ENCODE results near the gene ZBED1.
"Not testable (repeated sequence)": the region's sequence is repeated elsewhere in the genome, so short reads cannot be mapped to it uniquely, and the experiment has no call there.

The ZBED1 gene

DNA sequence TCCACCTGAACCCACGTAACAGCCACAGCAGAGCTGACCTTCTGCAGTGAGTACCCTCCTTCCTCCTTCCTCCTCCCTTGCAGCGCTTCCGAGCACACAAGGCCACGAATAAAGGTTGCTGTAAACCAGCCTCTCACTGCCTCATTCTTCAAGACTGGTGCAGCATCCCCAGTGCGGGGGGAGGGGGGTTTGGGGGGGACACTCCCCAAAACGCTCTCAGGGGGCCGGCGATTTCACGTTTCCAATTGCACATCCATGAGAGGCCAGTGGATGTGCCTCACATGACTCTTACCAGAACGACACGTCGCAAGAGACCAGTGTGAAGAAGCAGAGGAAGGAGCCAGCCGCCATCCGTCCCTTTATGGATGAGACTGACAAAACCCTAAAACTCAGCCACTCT lies 5.2 kb downstream of the ZBED1 start:
- no peak for DNase-seq

DNA sequence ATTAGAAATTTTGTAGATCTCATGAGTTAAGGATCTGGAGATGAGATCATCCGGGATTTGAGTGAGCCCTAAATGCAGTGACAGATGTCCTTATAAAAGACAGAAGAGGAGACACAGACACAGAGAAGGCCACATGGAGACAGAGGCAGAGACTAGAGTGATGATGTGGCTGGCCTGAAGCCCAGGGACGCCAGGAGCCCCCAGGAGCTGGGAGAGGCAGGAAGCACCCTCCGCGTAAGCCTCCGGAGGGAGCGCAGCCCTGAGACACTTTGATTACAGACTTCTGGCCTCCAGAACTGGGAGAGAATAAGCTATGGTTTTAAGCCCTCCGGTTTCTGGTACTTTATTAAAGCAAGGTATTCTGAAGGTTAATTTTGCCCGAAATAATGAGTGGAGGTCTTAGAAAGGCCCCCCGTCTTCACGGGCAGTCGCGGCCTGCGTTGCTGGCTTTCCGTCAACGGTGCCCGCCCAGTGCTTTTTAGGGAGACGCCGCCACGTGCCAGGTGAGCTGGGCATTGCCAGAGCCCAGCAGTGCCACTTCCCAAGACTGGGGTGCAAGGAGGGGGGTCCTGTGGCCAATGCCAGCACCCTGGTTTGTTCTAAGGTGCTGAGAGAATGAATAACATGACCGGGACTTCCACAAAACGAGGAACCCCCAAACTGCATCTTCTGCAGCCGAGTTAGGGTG lies 8.1 kb downstream of the ZBED1 start:
- no peak for DNase-seq

DNA sequence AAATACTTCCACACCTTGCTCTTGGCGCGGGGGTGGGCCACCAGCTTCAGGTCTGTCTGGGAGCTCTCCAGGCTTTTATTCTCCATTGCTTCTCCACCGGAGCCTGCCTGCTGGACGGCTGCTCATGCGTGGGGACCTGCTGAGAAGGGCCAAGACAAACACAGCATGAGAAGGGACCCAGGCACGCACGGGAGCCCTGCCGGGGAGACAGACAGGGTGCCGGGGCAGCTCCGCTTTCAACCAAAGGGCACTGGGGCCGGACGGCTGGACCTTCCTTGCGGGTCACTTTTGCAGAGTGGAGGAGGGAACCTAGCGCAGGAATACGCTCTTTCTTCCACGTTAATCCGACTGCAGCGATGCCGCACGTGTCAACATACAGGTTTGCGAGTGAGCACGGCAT lies 10.1 kb downstream of the ZBED1 start:
- no peak for DNase-seq

DNA sequence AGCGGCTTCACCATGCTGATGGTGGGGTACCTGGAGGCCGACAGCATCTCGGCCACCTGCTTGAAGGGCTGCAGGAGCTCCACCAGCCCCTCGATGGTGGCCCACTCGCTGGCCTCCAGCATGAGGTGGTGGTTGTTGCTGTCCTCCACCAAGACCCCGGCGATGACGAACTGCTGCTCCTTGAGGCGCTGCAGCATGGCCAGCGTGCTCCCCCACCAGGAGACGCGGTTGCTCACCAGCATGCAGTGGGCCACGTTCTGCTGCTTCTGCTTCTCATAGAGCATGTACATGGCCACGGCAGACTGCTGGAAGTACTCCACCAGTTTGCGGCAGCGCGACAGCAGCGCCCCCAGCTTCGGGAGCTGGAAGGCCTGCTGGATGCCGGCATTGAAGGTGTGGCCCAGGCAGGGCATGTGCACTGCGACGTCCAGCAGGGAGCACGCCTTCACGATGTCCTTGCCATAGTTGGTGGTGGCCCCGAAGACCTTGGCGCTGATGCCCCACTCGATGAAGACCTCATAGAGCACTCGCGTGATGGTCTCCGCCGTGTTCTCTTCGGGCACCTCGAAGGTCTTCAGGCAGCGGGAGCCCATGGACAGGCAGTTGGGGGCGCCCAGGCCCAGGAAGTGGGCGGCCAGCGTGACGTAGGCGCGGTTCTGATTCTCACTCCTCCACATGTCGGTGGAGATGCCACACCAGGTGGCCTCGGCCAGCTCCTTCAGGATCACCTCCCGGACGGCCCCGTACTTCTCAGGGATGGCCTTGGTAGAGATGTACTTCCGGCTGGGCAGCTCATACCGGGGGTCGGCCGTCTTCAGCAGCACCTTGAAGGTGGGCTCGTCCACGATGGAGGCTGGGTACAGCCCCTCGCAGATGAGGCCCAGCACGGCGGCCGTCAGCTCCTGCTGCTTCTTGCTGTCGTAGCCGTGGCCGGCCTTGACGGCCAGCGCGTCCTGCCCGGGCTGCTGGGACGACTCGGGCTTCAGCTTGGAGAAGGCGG lies 11.0 kb downstream of the ZBED1 start:
- no peak for DNase-seq

DNA sequence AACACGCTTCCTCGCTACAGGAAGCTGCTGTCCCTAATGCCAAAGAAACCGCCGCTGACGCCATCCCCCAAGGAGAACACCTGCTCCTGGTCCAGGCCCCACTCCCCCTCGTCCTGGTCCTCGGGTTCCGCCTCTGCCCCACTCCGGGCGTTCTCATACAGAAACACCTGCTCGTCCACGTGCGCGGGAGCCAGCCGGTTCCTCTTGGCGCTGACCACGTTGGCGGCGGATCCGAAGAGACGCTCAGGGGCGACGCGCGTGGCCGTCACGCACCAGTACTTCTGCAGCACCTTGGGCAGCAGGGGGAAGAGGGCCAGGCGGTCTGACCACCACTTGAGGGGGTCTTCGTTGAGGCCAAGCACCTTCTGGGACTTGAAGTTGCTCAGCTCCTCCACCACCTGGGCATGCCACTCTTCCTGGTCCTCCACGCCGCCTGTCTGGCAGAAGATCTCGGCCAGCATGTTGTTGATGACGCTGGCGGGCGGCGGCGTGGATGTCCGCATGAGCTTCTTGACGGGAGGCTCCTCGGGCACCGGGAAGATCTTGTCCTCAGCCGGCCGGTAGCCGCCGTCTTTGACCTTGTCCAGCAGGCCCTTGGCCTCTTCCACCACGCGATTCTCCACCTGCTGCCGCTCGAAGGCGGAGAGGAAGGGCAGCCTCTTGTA lies 12.0 kb downstream of the ZBED1 start:
- DNase-seq = no peak

DNA sequence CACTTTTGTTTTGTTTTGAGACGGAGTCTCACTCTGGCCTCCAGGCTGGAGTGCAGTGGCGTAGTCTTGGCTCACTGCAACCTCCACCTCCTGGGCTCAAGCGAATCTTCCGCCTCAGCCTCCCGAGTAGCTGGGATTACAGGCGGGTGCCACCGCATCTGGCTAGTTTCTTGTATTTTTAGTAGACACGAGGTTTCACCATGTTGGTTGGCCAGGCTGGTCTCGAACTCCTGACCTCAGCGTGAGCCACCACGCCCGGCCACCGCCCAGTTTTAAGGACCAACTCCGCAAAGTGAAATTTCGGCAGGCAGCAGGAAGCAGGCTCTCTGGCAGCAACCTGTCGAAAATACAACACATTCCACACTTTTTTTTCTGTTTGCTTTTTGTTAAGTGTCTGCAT lies 13.4 kb downstream of the ZBED1 start:
- no peak for DNase-seq

DNA sequence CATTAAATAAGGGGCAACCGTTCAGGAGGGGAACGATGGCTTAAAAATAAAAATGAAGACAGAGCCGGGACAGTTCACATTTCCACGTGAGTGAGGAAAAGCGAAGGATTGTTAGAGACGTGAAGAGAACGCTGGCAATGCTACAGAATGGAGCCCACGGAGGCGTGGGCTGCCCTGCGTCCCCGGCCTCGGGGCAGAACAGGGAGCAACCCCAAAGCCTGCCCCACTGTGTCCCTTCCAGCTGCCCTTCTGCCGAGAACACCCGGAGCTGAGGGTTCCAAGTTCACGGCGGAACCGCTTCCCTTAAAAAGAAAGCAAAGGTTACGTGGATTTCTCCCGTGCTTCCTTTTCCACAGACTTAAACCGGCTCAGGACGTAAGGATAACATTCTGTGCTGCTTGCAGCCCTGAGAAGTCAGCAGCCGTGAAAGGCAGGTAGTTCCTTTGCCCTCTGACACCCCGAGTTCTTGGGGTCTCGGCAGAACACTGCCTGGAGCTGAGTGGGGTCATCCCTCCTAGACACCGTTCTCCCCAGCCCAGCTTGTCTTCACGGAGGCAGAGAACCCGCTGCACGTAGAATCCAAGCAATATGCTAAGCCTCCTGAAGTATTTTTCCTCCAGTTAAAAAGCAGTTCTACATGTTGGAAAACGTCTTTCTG lies 14.2 kb downstream of the ZBED1 start:
- no peak for DNase-seq

DNA sequence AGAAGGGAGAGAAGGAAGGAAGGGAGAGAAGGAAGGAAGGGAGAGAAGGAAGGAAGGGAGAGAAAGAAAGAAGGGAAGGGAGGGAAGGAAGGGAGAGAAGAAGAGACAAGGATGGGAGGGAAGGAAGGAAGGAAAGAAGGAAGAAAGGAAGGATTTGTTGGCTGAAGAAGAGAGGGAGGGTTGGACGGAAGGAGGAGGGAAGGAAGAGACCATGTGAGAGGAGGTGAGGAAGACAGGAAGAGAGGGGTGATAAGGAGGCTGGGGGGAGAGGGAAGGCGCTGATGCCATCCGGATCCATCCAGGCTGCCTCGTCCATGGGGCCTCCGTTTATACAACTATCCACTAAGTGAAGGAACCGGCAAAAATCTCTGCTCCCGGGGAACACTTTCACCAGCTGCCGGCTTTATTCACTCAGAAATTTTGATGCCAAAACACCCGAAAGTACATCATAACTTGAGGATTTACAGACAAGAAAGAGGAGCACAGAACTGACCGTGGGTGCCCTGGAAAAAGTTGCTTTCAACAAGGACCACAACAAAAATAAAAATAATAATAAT lies 14.9 kb downstream of the ZBED1 start:
- no peak for DNase-seq

DNA sequence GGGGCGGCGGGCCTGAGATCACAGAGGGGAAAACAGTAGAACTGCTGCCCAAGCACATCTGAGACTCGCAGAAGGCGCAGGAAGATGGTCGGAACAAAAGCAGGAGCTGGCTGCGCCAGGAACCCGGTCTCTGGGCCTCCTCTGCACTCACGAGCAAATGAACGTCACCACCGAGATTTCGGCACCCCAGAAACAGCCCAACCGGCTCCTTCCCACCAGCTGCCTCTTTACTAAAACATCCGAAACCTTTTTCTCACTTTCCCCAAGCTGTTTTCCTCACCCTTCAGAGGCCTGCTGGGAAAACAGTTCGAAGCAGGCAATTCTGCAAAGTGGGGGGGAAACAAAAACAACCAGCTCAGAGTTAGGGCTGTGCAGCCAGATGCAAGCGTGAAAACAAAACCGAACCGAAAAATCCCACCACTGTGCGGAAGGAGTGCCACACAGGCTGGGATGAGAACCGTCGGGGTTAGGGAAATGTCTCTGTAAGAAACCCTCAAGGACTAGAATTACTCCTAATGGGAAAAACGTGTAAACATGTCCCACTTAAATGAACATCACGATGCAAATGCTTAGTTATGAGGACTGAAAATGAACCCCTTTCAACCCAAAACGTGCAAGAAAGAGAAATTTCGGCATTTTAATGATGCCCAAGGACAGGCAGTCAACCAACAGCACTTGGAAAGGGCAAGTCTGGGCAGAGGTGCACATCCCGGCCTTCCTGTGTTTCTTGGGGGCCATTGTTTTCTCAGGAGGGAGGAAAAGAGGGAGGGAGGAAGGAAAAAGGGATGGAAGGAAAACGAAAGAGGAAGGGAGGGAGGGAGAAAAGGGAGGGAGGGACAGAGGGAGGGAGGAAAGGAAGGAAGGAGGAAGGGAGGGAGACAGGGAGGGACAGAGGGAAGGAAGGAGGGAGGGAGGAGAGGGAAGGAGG lies 15.8 kb downstream of the ZBED1 start:
- DNase-seq = no peak

DNA sequence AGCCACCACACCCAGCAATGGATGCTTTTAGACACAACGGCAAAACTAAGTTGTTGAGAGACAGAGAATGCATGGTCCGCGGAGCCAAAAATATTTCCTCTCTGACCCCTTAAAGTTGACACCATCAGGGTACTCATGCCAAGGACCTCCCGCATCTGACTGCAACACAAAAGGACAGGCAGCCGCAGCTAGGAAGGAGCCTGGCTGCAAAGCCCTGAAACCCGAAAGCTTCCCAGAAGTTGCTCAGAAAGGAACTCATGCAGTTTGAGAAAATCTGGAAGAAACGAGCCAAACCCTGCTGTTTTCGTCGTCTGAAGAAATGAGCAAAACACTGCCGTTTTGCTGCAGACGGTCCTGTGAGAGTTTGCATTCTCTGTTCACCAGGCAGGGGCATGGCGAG lies 16.5 kb downstream of the ZBED1 start:
- DNase-seq = no peak

DNA sequence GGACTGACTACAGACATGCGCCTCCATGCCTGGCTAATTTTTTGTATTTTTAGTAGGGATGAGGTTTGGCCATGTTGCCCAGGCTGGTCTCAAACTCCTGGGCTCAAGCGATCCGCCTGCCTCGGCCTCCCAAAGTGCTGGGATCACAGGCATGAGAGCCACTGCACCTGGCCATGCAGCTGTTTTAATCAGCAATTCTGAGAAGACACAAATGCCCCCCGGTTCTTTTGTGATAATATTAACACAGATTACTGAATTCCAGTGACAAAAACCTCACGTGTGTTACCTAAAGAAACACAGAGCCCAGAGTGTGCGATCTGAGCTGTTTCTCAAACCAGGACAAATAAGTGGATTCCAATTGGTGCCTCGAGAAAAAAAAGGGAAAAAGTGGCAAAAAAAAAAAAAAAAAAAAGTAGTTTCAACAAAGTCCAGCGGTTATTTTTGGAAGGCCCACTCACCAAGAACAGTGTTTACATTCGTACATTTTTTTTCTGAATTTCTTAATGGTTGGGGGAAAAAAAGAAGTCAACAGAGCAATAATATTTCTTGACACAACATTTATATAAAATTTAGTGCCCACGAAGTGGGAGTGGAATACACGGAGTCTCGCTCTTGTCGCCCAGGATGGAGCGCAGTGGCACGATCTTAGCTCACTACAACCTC lies 17.2 kb downstream of the ZBED1 start:
- no peak for DNase-seq

DNA sequence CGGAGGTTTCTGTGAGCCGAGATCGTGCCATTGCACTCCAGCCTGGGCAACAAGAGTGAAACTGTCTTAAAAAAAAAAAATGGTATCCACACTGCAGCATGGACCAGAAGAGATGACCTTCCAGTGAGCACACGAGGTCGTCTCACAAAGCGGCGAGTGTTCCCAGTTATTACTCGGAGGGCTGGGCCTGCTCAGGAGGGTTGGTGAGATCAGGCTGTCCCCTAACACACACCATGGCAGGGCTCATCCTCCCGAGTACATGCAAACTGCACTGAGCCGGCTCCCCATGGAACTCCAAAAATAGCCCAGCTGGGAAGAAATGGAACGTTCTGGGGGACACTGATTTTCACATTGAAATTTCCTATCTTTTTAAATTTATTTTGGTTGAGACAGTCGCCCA lies 19.2 kb downstream of the ZBED1 start:
- DNase-seq = not testable (repeated sequence)

DNA sequence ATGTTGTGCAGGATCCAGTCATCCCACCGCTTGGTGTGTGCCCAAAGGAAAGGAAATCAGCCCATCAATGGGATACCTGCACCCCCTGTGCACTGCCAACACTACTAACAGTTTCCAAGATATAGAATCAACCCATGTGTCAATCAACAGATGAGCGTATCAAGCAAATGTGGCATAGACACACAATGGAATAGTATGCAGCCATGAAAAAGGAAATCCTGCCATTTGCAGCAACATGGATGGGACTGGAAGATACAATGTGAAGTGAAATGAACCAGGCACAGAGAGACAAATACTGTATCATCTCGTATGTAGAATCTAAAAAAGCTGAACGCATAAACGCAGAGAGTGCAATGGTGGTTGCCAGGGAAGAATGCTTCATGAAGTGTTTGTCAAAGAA lies 20.8 kb downstream of the ZBED1 start:
- not testable (repeated sequence) for DNase-seq

DNA sequence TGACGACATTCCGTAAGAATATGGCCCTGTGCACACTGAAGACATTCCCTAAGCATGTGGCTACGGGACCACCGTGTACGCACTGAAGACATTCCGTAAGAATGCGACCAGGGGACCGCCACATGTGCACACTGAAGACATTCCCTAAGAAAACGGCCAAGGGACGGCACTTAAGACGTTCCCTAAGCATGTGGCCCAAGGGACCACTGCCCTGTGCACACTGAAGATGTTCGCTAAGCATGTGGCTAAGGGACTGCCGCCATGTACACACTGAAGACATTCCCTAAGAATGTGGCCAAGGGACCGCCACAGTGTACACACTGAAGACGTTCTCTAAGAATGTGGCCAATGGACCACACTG lies 21.4 kb downstream of the ZBED1 start:
- no peak for DNase-seq

DNA sequence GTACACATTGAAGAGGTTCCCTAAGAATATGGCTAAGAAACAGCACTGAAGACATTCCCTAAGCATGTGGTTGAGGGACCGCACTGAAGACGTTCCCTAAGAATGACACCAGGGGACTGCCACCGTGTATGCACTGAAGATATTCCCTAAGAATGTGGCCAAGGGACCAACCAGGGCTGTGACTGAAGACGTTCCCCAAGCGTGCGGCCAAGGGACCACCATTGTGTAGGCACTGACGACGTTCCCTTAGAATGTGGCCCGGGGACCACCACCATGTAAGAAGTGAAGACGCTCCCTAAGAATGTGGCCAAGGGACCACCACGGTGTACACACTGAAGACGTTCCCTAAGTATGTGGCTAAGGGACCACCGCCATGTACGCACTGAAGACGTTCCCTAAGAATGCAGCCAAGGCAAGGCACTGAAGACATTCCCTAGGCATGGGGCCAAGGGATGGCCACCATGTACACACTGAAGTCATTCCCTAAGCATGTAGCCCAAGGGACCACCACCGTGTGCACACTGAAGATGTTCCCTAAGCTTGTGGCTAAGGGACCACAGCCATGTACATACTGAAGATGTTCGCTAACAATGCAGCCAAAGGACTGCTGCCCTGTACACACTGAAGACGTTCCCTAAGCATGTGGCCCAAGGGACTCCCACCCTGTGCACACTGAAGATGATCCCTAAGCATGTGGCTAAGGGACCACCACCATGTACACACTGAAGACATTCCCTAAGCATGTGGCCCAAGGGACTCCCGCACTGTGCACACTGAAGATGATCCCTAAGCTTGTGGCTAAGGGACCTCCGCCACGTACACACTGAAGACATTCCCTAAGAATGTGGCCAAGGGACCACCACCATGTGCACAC lies 22.0 kb downstream of the ZBED1 start:
- no peak for DNase-seq

DNA sequence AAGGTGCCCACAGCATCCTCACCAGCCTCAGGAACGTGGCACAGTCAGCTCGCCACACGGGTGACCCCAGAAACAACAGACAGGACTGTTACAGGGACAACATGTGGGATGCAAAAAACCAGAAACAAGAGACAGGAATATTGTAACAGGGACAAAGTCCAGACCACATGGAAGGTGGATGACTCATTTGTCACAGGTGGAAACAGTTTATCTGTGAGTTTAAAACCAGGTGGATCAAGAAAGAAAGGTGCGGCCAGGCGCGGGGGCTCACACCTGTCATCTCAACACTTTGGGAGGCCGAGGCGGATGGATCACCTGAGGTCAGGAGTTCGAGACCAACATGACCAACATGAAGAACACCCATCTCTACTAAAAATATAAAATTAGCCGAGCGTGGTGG lies 23.5 kb downstream of the ZBED1 start:
- not testable (repeated sequence) for DNase-seq

DNA sequence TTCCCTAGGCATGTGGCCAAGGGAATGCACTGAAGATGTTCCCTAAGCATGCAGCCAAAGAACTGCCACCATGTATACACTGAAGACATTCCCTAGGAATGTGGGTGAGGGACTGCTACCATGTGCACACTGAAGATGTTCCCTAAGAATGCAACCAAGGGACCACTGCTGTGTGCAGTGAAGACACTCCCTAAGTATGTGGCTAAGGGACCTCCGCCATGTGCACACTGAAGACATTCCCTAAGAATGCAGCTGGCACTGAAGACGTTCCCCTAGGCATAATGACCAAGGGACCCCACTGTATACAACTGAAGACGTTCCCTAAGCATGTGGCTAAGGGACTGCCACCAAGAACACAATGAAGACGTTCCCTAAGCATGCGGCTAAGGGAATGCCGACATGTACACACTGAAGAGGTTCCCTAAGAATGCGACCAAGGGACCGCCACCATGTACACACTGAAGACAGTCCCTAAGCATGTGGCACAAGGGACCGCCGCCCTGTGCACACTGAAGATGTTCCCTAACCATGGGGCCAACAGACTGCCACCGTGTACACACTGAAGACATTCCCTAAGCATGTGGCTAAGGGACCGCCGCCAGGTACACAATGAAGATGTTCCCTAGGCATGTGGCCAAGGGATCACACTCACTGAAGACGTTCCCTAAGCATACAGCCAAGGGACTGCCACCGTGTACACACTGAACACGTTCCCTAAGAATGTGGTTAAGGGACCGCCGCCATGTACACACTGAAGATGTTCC lies 25.6 kb downstream of the ZBED1 start:
- no peak for DNase-seq

DNA sequence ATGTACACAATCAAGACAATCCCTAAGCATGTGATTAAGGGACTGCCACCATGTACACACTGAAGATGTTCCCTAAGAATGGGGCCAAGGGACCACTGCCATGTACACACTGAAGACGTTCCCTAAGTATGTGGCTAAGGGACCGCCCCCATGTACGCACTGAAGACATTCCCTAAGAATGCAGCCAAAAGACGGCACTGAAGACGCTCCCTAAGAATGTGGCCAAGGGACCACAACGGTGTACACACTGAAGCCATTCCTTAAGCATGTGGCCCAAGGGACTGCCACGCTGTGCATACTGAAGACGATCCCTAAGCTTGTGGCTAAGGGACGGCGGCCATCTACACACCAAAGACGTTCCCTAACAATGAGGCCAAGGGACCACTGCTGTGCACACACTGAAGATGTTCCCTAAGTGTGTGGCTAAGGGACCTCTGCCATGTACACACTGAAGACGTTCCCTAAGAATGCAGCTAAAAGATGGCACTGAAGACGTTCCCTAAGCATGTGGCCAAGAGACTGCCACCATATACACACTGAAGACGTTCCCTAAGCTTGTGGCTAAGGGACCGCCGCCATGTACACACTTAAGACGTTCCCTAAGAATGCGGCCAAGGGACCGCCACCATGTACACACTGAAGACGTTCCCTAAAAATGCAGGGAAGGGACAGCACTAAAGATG lies 26.4 kb downstream of the ZBED1 start:
- no peak for DNase-seq

DNA sequence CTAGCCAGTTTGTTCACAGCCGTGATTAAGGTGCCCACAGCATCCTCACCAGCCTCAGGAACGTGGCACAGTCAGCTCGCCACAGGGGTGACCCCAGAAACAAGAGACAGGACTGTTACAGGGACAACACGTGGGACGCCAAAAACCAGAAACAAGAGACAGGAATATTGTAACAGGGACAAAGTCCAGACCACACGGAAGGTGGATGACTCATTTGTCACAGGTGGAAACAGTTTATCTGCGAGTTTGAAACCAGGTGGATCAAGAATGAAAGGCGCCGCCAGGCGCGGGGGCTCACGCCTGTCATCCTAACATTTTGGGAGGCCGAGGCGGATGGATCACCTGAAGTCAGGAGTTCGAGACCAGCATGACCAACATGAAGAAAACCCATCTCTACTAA lies 27.7 kb downstream of the ZBED1 start:
- not testable (repeated sequence) for DNase-seq
